PC-3 (cell line): Measurements from ENCODE around the gene RPA4.

Experiments
- EZH2 ChIP-seq: fragments of 300-600 bp; sonication (generic); IDR thresholded peaks from one replicate; pipeline ENCODE4 v1.6.1; 2017; ENCODE audit warnings: antibody characterized with exemption, mild to moderate bottlenecking, low read length; ENCODE audit not compliant: unreplicated experiment
- EZH2phosphoT487 ChIP-seq: fragments of 300-600 bp; sonication (generic); IDR thresholded peaks from 2 replicates; pipeline ENCODE4 v1.6.1; 2018; ENCODE audit warnings: mild to moderate bottlenecking, antibody characterized with exemption, low read length, borderline replicate concordance
- TF ChIP-seq, protein P1 (sequence below): fragments of 300-600 bp; sonication (generic); conservative IDR thresholded peaks from 2 replicates; pipeline ENCODE4 v1.5.1; 2017; ENCODE audit warnings: antibody characterized with exemption, low read depth, mild to moderate bottlenecking, low read length

DNA sequence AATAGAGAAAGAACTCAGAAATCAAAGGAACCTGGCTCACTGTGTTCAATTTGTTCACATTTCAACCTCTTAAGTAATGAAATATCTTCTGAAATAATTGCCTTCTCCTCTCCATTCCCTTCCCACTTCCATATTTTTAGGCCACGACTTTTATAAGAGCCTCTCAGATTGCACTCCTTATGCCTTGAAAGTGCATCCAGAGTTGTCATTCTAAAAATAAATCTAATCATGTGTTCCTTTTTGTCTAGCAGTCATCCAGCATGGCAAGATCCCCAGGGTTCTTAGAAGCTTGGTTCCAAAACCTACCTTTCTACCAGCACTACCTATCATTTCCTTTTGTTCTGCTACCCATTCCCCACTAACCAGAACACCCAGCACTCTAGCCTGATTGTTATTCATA is 42.4 kb upstream of the RPA4 start:
- TF ChIP-seq, protein P1, sequence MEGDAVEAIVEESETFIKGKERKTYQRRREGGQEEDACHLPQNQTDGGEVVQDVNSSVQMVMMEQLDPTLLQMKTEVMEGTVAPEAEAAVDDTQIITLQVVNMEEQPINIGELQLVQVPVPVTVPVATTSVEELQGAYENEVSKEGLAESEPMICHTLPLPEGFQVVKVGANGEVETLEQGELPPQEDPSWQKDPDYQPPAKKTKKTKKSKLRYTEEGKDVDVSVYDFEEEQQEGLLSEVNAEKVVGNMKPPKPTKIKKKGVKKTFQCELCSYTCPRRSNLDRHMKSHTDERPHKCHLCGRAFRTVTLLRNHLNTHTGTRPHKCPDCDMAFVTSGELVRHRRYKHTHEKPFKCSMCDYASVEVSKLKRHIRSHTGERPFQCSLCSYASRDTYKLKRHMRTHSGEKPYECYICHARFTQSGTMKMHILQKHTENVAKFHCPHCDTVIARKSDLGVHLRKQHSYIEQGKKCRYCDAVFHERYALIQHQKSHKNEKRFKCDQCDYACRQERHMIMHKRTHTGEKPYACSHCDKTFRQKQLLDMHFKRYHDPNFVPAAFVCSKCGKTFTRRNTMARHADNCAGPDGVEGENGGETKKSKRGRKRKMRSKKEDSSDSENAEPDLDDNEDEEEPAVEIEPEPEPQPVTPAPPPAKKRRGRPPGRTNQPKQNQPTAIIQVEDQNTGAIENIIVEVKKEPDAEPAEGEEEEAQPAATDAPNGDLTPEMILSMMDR = no peak
- TF ChIP-seq EZH2phosphoT487 (no peak), EZH2 (no peak)
